GM19467 (cell line): ENCODE results near the gene TPSAB1.
"Not testable (repeated sequence)": the region's sequence is repeated elsewhere in the genome, so short reads cannot be mapped to it uniquely, and the experiment has no call there.

ENCODE experiments used
- ATAC-seq: cut with Tn5 transposase; IDR thresholded peaks from one replicate; pipeline ENCODE4 v1.9.1; 2021; ENCODE audit warnings: mild to moderate bottlenecking, moderate library complexity; ENCODE audit not compliant: unreplicated experiment

Gene TPSAB1

DNA sequence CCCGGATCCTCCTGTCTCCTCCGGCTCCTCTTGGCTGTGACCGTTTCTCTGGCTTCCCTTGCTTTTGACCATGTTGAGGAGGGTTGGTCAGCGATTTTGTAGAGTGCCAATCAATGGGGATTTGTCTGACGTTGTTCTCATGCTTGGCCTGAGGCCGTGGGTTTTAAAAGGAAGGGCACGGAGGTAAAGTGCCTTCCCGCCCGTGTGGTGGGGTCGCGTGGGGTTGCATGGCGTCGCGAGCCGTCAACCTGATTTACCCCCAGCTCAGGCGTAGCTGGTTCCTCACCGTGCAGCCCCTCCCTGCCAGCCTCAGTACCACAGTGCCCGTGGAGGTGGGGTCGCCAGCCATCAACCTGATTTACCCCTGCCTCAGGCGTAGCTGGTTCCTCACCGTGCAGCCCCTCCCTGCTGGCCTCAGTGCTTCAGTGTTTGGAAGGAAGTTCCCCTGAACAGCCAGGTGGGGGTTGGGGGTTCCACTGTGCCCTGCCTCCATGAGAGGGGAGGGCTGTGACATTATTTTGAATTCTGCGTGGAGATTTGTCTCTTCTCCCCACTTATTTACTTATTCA lies 5.0 kb downstream of the TPSAB1 start:
- ATAC-seq, result no peak

DNA sequence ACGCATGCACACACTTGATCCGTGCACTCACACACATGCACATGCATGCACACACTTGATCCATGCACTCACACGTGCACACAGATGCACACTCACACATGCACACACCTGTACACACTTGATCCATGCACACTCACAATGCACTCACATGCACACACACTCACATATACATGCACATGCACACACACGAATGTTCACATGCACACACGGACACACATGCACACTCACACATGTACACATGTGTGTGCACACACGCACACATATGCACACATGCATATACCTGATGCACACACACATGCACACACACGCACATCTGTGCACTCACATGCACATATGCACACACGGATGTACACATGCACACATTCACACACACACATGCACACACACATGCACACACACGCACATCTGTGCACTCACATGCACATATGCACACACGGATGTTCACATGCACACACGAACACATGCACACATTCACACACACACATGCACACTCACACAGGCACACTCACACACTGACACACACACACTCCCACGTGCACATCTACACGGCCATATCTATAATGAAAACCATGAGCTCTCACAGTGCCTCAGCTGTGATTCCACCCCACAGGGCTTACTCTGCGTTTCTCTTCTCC lies 7.5 kb downstream of the TPSAB1 start:
- not testable (repeated sequence) for ATAC-seq

DNA sequence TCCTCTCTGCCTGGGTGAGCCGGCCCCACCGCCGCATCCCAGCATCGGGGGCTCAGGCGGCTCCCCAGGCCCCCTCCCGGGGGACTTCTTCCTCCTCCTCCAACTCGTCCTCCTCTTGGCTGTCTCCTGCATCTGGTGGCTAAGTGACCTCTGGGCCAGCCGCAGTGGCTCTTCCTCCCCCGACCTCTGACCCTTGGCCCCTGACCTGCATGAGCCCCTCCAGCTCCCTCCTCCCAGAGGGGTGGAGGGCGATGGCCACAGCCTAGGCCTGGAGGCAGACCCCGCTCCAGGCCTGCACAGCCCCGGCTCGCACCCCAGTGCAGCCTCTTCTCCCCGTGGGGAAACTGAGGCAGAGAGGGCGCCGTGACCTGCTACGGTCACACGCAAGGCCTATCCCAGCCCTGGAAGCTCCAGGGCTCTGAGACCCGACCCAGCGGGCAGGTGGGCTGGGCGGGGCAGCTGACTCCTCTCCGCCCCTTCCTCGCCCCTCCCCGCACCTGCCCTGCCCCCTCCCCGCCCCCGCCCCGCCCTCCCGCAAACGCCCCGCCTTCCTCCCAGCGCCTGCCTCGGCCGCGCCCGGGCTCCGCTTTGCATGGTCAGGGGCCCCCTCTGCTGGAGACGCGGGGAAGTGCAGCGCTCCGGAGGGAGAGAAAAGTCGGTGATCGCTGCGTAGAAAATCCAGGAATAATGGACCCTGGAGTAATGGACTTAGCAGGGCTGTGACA lies 8.7 kb downstream of the TPSAB1 start:
- not testable (repeated sequence) for ATAC-seq

DNA sequence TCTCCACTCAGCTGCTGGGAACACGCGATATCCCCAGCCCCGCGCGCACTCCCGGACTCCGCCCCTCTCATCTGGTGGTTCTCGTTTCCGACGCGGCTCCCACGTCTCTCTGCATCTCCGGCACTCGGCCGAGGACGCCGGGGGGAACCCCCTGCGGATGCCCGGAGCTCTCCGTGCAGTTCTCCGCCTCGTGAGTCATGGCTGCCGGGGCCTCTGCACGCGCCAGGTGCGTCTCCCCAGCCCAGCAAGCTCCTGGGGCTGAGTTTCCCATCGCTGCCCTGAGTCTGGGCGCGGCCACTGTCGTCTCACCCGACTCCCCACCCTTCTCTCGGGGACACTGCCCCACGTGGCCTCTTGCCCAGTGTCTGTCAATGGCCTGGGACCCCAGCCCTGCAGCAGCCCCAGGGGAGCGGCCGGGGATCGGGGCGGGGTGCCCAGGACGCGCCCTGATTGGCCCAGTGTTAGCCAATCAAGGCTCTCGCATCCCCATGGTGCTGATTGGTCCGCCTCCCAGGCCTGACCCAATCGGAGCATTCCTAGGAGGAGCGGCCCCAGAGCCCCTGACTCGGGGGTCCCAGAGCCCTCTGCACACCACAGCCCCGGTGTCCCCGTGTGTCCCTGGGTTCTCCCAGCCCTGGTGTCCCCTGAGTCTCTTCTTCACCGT lies 13.3 kb downstream of the TPSAB1 start:
- ATAC-seq, result not testable (repeated sequence)

DNA sequence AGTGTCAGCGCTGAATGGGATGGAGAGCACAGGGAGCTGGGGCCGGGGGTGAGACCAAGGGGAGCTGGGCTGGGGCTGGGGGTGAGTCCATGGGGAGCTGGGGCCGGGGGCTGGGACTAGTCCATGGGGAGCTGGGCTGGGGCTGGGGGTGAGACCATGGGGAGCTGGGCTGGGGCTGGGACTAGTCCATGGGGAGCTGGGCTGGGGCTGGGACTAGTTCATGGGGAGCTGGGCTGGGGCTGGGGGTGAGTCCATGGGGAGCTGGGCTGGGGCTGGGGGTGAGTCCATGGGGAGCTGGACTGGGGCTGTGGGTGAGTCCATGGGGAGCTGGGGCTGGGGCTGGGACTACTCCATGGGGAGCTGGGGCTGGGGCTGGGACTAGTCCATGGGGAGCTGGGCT lies 14.3 kb downstream of the TPSAB1 start:
- not testable (repeated sequence) for ATAC-seq

DNA sequence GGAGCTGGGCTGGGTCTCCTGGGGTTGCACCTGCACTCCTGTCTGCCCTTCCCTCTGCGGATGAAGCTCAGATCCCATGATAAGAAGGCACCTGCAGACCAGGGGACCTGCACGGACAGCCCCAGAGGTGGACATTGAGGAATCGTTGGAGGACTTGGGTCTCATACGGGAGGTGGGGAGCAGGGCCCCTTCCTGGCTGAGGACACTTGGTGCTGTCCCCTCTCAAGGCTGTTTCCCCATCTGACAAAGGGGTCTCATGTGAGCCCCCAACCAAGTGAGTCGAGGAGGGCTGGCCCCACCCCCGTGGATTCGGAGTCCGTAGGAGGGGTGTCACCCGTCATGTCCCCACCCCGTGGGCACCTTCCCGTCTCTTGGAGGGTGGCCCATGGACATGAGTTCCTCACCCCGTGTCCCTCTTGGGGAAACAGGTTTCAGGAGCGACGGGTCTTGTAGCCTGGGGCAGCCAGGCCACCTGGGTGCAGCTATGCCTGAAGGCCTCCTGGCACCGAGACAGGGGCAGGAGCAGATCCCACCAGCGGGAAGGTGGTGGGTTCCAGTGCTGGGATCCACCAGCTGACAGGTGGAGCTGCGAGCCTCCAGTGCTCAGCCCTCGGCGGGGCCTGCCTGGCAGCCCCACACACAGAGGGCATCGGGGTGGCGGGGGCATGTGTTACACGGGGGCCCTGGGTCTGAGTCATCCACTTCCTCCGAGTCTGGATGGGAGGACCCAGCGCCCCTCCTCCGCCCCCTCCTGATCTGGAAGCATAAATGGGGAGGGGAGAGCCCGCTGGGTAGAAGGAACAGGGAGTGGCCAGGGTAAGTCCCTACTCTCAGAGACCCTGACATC lies 15.0 kb downstream of the TPSAB1 start, which contains the start of gene TPSD1:
Gene TPSD1, plus strand, starts transcription at position 794 of the 847 bp plus-strand sequence. CDS start 212 bp downstream, outside the sequence.
- ATAC-seq, result not testable (repeated sequence)

DNA sequence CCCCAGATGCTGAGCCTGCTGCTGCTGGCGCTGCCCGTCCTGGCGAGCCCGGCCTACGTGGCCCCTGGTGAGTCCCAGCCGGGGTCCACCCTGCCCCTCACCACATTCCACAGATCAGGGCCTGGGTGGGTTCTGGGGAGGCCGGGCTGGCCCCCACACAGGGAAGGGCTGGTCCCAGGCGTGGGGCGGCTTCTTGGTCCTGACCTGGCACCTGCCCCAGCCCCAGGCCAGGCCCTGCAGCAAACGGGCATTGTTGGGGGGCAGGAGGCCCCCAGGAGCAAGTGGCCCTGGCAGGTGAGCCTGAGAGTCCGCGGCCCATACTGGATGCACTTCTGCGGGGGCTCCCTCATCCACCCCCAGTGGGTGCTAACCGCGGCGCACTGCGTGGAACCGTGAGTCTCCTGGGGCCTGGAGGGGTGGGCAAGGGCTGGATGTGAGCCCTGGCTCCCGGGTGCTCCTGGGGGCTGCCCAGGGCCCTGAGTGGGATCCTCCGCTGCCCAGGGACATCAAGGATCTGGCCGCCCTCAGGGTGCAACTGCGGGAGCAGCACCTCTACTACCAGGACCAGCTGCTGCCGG lies 15.9 kb downstream of the TPSAB1 start:
- ATAC-seq, result not testable (repeated sequence)

DNA sequence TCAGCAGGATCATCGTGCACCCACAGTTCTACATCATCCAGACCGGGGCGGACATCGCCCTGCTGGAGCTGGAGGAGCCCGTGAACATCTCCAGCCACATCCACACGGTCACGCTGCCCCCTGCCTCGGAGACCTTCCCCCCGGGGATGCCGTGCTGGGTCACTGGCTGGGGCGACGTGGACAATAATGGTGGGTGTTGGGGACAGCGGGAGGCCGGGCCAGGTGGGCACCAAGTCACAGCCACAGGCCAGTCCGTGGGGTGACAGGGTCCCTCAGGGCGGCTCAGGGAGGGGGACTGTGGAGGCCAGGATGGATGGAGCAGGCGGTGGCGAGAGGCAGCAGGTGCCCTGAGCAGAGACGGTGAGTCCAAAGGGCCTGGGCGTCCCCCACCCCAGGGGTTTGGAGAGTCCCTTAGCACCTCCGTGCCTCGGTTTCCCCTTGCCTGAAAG lies 16.4 kb downstream of the TPSAB1 start:
- ATAC-seq, result no peak

DNA sequence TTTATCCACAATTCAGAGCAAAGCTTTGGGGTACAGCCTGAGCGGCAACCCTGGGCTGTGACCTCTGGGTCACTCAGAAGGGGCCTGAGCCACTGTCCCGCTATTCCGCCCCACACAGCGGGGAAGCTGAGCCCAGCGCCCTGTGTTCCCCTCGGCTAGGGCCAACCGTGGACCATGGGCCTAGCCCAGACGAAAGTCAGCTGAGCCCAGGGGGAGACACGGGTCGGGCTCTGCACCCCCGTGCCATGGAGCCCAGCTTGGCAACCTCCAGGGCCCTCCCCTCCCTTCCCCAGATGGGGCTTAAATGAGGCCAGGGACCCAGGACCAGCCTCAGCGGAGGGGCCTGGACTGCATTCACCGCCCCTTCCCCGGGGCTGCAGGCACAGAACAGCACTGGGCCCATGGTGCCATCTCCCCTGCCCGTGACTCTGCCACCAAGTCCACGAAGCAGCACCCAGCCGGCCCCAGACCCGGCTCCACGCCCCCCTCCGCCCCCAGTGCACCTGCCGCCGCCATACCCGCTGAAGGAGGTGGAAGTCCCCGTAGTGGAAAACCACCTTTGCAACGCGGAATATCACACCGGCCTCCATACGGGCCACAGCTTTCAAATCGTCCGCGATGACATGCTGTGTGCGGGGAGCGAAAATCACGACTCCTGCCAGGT lies 17.2 kb downstream of the TPSAB1 start:
- ATAC-seq, result no peak

DNA sequence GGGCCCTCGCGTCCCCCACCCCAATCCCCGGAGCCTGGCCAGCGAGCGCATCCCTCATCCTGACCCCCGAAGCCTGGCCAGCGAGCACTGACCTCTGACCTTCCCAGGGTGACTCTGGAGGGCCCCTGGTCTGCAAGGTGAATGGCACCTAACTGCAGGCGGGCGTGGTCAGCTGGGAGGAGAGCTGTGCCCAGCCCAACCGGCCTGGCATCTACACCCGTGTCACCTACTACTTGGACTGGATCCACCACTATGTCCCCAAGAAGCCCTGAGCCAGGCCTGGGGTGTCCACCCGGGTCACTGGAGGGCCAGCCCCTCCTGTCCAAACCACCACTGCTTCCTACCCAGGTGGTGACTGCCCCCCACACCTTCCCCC lies 17.7 kb downstream of the TPSAB1 start:
- ATAC-seq, result no peak

DNA sequence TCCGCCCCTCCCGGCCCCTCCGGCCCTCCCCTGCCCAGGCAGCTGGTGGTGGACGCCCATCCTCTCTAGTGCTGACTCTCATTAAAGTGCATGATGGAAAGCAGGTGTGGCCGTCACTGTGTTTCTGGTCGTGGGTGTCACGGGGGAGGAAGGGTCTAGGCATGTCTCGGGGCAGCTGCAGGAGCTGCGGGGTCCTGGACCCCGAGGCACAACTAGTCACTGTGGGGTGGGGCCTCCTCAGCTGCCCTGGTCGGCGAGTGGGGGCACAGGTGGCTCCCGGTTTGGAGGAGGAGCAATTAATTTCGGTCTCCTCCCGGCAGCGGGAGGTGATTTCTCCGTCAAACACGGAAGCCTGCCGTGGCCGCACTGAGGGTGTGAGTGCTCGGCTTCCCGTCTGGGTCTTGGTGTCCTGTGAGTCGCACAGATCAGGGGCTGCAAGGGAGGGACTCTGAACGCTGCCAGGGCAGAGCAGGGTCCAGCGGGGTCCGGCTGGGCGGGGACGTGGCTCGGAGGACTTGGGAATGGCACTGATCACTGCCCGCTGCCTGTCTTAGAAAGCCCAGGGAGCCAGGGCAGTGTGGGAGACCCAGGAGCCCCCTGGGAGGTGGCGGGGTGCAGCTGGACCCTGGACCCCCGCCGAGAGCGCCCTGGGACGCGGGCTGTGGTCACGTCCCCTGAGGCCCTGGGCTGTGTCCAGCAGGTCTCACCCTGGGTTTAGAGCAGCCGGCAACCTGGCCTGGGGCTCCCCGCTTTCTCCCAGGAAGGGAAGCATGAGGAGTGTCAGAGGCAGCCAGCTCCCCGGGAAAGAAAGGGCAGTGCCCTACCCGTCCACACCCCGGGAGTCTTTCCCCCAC lies 18.6 kb downstream of the TPSAB1 start:
- ATAC-seq, result no peak

DNA sequence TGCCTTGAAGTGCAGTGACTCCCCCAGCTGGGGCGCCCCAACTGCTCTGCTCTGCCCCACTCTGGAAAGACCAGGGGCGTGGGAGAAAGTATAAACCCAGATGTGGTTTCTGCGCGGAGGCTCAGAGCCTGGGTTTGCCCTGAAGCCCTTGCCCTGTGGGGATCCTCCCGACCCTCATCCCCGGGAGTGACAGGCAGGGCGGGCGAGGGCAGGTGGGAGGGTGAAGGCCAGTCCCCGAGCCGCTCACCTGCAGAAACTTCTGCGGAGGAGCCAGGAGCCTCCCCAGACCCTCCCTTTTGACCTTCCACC lies 19.2 kb downstream of the TPSAB1 start:
- ATAC-seq, result no peak

DNA sequence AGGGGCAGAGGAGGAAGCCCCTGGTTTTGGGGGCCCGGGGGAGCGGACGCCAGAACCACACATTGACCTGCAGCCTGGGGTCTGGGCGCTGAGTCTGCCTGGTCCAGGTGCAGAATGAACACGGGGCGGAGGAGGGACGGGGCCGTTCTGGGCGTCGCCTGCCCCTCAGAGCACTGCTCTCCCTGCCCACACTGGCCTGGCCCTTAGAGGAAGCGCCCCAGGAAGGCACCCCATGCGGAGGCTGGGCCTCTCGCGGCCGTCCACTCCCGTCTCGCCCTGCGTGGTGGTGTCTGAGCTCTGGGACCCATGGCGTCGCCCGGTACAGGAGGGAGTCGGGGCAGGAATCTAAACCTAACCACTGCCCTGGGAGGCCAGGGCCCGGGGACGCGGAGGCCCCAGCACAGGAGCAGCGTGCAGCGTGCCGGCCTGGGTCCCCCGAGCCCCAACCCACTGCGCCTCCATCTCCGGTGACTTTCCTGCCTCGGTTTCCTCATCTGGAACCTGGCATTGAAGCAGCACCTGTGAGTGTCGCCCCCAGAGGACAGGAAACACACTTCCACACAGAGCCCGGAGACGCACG lies 19.7 kb downstream of the TPSAB1 start:
- no peak for ATAC-seq

DNA sequence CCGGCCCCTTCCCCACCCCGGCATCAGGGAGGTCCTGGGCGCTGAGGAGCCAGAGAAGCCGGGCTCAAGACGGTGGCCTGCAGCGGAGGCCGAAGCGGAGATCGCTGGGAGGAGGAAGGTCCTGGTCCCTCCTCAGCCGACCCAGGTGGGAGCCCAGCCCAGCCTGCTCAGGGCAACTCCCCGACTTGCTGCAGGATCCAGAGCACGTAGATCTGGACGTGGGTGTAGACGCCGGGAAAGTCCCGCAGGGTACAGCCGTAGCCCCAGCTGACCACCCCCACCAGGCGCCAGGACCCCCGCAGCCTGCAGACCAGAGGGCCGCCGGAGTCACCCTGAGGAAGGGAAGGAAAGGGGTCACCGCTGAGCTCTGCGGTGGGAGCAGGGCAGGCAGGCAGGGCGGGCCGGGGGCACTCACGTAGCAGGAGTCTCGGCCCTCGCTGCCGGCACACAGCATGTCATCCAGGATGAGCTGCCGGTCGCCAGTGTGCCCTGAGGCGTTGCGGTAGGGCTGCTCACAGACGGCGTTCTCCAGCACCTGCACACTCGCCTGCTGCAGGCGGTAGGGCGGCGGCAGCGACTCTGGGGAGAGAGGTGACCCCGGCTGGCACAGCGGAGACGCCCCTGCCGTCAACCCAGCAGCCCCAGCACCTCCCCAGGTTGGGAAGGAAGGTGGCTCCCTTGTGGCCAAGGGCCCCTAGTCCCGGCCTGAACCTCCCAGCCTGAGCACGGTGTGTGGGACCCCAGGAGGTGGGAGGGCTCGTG lies 20.8 kb downstream of the TPSAB1 start:
- no peak for ATAC-seq

DNA sequence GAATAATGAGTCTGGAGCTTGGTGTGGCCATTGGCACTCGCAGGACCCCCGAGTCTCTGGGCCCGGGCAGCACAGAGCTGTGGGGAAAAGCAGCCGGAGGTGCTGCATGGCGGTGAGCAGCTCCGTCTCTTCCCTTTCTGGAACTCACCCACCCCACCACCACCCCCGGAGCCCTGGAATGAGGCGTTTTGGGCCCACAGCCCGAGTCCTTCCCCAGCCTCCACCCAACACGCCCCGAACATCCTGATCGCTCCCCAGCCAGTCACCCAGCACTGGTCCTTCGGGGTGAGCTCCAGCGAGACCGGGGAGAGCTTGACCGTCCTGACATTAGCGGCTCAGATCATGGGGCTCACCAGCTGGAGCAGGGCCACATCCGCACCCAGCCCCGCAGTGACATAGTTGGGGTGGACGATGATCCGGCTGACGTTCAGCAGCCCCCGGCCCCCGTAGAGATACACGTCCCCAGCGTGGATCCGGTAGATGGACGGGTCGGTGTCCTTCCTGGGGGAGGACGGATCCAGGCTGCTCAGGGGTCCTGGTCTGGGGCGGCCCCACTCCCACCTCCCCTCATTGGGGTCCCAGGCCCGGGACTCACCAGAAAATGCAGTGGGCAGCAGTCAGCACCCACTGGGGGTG lies 21.8 kb downstream of the TPSAB1 start:
- ATAC-seq, result no peak

DNA sequence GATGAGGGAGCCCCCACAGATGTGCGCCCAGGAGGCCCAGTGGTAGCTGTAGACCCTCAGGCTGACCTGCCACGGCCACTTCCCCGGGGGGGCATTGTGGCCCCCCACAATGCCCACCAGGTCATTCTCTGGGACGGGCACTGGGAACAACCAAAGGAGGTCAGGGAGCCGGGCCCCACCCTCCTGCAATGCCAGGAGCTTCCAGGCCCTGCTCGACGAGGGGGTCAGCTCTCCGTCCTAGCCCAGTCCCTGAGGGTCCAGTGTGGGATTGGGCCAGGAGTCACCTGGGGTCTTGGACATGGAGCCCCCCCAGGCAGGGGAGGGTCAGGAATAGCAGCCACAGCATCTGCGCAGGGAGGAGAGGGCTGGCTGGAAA lies 22.3 kb downstream of the TPSAB1 start:
- ATAC-seq, result no peak

DNA sequence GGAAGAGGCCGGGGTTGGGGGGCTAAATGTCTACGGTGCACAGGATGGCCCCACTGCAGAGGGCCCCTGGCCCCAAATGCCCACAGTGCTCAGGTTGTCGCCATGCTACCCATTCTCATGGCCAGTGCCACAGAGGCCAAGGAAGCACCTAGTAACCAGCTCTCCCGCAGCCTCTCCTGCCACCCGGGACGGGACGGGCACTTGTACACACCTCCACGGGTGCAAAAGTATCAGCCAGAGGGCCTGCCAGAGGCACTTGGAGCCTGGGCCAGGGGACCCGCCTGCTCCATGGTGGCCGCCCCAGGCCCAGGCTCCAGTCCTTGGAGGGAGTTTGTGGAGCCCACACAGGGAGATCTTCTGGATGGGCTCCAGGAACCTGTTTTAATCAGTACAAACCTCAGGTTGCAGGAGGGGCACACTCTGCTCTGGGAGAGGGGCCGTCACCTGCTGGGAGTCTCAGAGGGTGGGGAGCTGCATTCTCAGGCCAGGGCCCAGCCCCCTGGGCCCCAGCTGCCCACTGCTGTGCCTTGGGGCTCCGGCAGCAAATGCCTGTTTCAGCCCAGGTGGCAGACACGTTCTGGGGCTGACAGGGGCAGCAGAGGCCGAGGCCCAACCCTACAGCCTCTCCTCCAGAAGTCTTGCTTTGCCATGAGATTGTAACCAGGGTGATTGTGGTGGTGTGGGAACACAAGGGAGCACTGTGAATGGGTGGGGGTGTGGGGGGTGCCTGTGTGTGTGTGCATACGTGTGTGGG lies 23.3 kb downstream of the TPSAB1 start:
- ATAC-seq, result no peak
